Loucy (cell line): ENCODE results near the gene SFTPB.
"Not testable (repeated sequence)": the region's sequence is repeated elsewhere in the genome, so short reads cannot be mapped to it uniquely, and the experiment has no call there.

ENCODE experiments used
- H2AFZ ChIP-seq: fragments of 200-600 bp; sonication (generic); 2 replicates; pipeline ENCODE4 v1.6.0; 2016; ENCODE audit warnings: antibody characterized with exemption, mild to moderate bottlenecking, low read length, moderate library complexity
- H3F3A ChIP-seq: fragments of 200-600 bp; 2 replicates; pipeline ENCODE4 v1.6.0; 2016; ENCODE audit warnings: antibody characterized with exemption, low read depth, mild to moderate bottlenecking
- H3K27me3 ChIP-seq: fragments of 200-600 bp; sonication (generic); 2 replicates; pipeline ENCODE4 v1.6.1; 2014; ENCODE audit warnings: low read length, mild to moderate bottlenecking; ENCODE audit not compliant: insufficient read depth, poor library complexity, severe bottlenecking
- H3K36me3 ChIP-seq: fragments of 200-600 bp; sonication (generic); 2 replicates; pipeline ENCODE4 v1.6.1; 2016; ENCODE audit warnings: low read length; ENCODE audit not compliant: insufficient read depth
- H3K4me1 ChIP-seq: fragments of 200-600 bp; sonication (generic); 2 replicates; pipeline ENCODE4 v1.5.1; 2014; ENCODE audit warnings: low read length, mild to moderate bottlenecking; ENCODE audit not compliant: insufficient read depth, poor library complexity, severe bottlenecking
- H3K4me2 ChIP-seq: fragments of 200-600 bp; sonication (generic); 2 replicates; pipeline ENCODE4 v1.6.0; 2014; ENCODE audit warnings: antibody characterized with exemption, low read length, low read depth, mild to moderate bottlenecking; ENCODE audit not compliant: poor library complexity, severe bottlenecking
- H3K4me3 ChIP-seq: fragments of 200-600 bp; sonication (generic); 2 replicates; pipeline ENCODE4 v1.5.1; 2014; ENCODE audit warnings: low read length, mild to moderate bottlenecking, mixed read lengths; ENCODE audit not compliant: poor library complexity, severe bottlenecking
- H3K79me2 ChIP-seq: fragments of 200-600 bp; sonication (generic); 2 replicates; pipeline ENCODE4 v1.6.1; 2014; ENCODE audit warnings: low read length; ENCODE audit not compliant: insufficient read depth
- H3K9ac ChIP-seq: fragments of 200-600 bp; sonication (generic); 2 replicates; pipeline ENCODE4 v1.6.0; 2014; ENCODE audit warnings: mild to moderate bottlenecking, low read depth, low read length, moderate library complexity; ENCODE audit not compliant: poor library complexity, severe bottlenecking
- H3K9me2 ChIP-seq: fragments of 200-600 bp; sonication (generic); replicated peaks from 2 replicates; pipeline ENCODE4 v1.6.1; 2016; ENCODE audit warnings: low read depth, low read length, mixed read lengths
- H3K9me3 ChIP-seq: fragments of 200-600 bp; sonication (generic); 2 replicates; pipeline ENCODE4 v1.6.1; 2014; ENCODE audit warnings: mild to moderate bottlenecking, antibody characterized with exemption, low read length, low read depth; ENCODE audit not compliant: insufficient read depth
- H4K20me1 ChIP-seq: fragments of 200-600 bp; sonication (generic); 2 replicates; pipeline ENCODE4 v1.6.0; 2014; ENCODE audit warnings: antibody characterized with exemption, low read length, mild to moderate bottlenecking; ENCODE audit not compliant: insufficient read depth, poor library complexity, severe bottlenecking
- EZH2phosphoT487 ChIP-seq: fragments of 200-600 bp; IDR thresholded peaks from 2 replicates; pipeline ENCODE4 v1.6.1; 2018; ENCODE audit warnings: antibody characterized with exemption, mild to moderate bottlenecking, moderate library complexity, borderline replicate concordance
- TF ChIP-seq, protein P1 (sequence below): fragments of 200-600 bp; sonication (generic); conservative IDR thresholded peaks from 2 replicates; pipeline ENCODE4 v1.5.1; 2014; ENCODE audit warnings: mild to moderate bottlenecking, antibody characterized with exemption, low read length

The SFTPB gene

DNA sequence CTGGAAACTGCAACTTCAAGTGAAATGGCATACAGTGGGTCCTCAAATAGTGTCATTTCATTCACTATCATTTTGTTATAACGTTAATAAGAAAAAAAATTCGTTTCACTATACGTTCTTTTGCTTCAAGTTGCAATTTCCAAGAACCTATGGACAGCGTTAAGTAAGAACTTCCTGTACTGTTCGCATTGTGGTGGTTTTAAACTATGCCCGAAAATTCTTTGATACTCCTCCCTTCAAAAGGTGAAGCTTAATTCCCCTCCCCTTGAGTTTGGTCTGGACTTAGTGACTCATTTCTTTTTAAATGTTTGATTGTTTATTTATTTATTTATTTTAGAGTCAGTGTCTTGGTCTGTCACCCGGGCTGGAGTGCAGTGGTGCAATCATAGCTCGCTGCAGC lies 46.8 kb upstream of the SFTPB start:
- H3K4me1 ChIP-seq = no peaks in the 10 kb centered on the region
- H3K79me2 ChIP-seq = no peaks in the 10 kb centered on the region
- no peaks in the 10 kb centered on the region for H3K9me3 ChIP-seq
- H2AFZ ChIP-seq = no peak overlapping the region
- no peaks in the 10 kb centered on the region for H3F3A ChIP-seq
- no peak overlapping the region for H3K9ac ChIP-seq
- no peaks in the 10 kb centered on the region for H3K27me3 ChIP-seq
- no peaks in the 10 kb centered on the region for H3K36me3 ChIP-seq
- no peak overlapping the region for H3K4me3 ChIP-seq
- no peak overlapping the region for H3K4me2 ChIP-seq
- TF ChIP-seq, protein P1, sequence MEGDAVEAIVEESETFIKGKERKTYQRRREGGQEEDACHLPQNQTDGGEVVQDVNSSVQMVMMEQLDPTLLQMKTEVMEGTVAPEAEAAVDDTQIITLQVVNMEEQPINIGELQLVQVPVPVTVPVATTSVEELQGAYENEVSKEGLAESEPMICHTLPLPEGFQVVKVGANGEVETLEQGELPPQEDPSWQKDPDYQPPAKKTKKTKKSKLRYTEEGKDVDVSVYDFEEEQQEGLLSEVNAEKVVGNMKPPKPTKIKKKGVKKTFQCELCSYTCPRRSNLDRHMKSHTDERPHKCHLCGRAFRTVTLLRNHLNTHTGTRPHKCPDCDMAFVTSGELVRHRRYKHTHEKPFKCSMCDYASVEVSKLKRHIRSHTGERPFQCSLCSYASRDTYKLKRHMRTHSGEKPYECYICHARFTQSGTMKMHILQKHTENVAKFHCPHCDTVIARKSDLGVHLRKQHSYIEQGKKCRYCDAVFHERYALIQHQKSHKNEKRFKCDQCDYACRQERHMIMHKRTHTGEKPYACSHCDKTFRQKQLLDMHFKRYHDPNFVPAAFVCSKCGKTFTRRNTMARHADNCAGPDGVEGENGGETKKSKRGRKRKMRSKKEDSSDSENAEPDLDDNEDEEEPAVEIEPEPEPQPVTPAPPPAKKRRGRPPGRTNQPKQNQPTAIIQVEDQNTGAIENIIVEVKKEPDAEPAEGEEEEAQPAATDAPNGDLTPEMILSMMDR = no peak
- no peaks in the 10 kb centered on the region for H3K9me2 ChIP-seq
- H4K20me1 ChIP-seq = no peaks in the 10 kb centered on the region

DNA sequence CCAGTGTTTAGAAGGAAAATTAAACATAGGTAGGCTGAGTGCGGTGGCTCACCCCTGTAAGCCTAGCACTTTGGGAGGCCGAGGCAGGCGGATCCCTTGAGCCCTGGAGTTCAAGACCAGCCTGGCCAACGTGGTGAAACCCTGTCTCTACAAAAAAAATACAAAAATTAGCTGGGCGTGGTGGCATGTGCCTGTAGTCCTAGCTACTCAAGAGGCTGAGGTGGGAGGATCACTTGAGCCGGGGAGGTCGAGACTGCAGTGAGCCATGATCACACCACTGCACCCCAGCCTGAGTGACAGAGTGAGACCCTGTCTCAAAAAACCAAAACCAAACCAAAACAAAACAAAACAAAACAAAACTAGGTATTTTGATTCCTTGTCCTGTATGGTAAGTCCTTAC lies 46.4 kb upstream of the SFTPB start:
- not testable (repeated sequence) for H3F3A ChIP-seq, H2AFZ ChIP-seq, H3K9ac ChIP-seq, H3K4me3 ChIP-seq, H3K27me3 ChIP-seq, H3K9me3 ChIP-seq, H3K9me2 ChIP-seq, H3K36me3 ChIP-seq, H3K4me2 ChIP-seq, H3K4me1 ChIP-seq, H3K79me2 ChIP-seq, H4K20me1 ChIP-seq

DNA sequence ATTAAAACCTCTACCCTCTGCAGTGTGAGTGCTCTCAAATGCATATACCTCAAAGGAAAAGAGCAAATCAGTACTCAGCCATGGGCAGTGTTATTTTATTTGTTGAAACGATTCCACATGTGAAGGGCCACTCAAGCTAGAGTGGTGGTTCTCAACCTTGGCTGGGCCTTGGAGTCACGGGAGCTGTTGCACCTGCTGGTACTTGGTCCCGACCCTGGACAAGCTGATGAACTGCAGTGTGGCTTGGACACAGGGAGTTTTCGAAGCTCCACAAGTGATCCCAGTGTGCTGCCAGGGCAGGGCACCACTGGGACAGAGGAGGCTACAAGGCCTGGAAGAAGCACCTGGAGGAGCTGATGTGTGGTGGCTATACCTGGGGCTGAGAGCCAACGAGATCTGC lies 45.8 kb upstream of the SFTPB start:
- Histone ChIP-seq H3K27me3 (no peaks in the 10 kb centered on the region), H3K9ac (no peak overlapping the region), H4K20me1 (no peaks in the 10 kb centered on the region), H3K4me2 (no peak overlapping the region), H3F3A (no peaks in the 10 kb centered on the region), H3K4me3 (no peak overlapping the region), H3K79me2 (no peaks in the 10 kb centered on the region), H2AFZ (no peak overlapping the region), H3K9me3 (no peaks in the 10 kb centered on the region), H3K36me3 (no peaks in the 10 kb centered on the region), H3K4me1 (no peaks in the 10 kb centered on the region), H3K9me2 (no peaks in the 10 kb centered on the region)
- TF ChIP-seq, protein P1 = no peak
- no peak for TF ChIP-seq EZH2phosphoT487

DNA sequence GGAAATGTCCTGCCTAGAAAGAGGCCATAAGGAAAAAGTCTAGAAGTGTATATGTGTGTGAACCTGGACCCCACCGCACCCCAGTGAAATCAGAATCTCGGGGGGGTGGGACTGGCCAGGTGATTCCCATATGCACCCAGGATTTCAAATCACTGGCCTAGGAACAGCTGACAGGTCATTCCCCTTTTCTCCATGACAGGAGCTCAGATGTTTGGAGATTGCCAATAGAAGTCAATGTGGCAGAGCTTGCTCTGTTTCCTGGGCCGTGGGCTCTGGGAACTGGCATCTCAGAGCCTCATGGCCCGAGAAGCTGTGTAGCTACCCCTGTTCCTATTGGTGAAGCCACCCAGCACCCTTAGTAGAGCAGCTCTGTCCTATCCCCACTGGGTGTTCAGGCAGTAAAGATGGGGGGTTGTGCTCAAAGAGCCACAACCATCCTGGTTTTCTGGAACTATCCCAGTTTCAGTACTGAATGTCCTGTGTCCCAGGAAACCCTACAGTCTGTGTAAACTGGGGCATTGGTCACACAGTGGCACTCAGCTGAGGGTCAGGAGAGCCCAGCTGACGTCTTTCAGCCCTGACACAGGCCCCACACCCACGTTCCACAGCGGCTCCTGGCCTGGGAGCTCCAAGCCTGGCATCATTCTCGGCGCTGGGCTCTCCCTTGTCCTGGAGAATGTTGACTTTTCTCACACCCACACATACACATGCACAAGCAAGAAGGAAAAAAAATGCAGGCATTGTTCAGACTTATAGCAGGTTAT lies 45.0 kb upstream of the SFTPB start:
- Histone ChIP-seq H3K79me2 (no peaks in the 10 kb centered on the region), H3K9ac (no peak overlapping the region), H3K36me3 (no peaks in the 10 kb centered on the region), H3F3A (no peaks in the 10 kb centered on the region), H2AFZ (no peak overlapping the region), H3K9me2 (no peaks in the 10 kb centered on the region), H3K4me2 (no peak overlapping the region), H3K4me3 (no peak overlapping the region), H3K4me1 (no peaks in the 10 kb centered on the region), H4K20me1 (no peaks in the 10 kb centered on the region), H3K9me3 (no peaks in the 10 kb centered on the region), H3K27me3 (no peaks in the 10 kb centered on the region)
- TF ChIP-seq EZH2phosphoT487 = no peak
